Duodenal mucosa (tissue), 2 donors: ENCODE results near the gene SPDYE5.
"Not testable (repeated sequence)": the region's sequence is repeated elsewhere in the genome, so short reads cannot be mapped to it uniquely, and the experiment has no call there.

Source experiments
- H3K27ac ChIP-seq: one replicate; pipeline ENCODE4 v1.7.0; 2013; ENCODE audit warnings: low read depth, low read length
- H3K27me3 ChIP-seq, 2 donors: one replicate each; pipeline ENCODE4 v1.7.0; 2013; ENCODE audit warnings: low read length in 2 of 2, control low read depth in 1 of 2; ENCODE audit not compliant: insufficient read depth in 2 of 2, control insufficient read depth in 1 of 2
- H3K36me3 ChIP-seq, 2 donors: one replicate each; pipeline ENCODE4 v1.7.0; 2013; ENCODE audit warnings: low read length in 2 of 2, control low read depth in 1 of 2; ENCODE audit not compliant: insufficient read depth in 2 of 2, control insufficient read depth in 1 of 2
- H3K4me1 ChIP-seq, 2 donors: one replicate each; pipeline ENCODE4 v1.7.0; 2013; ENCODE audit warnings: low read length in 2 of 2, control low read depth in 1 of 2; ENCODE audit not compliant: insufficient read depth in 2 of 2, control insufficient read depth in 1 of 2
- H3K4me3 ChIP-seq, 2 donors: one replicate each; pipeline ENCODE4 v1.7.0; 2013; ENCODE audit warnings: low read length in 2 of 2, low read depth in 1 of 2
- H3K9ac ChIP-seq, 2 donors: one replicate each; pipeline ENCODE4 v1.7.0; 2013; ENCODE audit warnings: low read length in 2 of 2, low read depth in 1 of 2
- H3K9me3 ChIP-seq, 2 donors: one replicate each; pipeline ENCODE4 v1.7.0; 2013; ENCODE audit warnings: low read length in 2 of 2, control low read depth in 1 of 2; ENCODE audit not compliant: control insufficient read depth in 1 of 2

Gene SPDYE5

DNA sequence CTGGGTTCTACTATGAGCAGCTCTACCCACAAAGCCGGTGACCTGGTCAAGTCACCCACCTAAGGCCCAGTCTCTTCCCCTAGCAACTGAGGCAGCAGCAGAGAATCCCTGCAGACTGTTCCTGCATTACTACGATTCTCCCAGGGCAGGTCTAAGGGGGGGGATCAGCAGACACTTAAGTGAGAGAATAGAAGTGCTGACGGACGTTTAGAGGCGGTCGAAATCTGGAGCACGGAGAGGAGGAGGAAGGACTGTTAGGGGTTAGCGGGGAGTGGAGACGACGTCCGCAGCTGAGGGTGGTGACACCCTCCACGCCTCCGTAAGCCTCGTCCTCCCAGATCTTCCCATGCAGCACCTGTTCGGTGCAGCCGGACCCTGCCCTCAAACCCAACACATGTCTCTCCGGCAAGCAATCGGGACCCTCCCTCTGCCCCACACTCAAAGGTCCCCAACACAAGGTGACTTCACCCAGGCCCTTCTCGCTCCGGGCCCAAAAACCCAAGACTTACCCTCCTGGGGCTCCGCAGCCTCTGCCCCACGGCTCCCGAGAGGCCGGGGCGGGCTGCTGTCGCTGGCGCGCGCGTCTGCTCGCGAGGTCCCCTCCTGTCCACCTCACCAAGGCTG lies 6.7 kb upstream of the SPDYE5 start:
- H3K27me3 ChIP-seq, H3K4me1 ChIP-seq, H3K27ac ChIP-seq, H3K36me3 ChIP-seq, H3K9me3 ChIP-seq: not testable (repeated sequence)
- Histone ChIP-seq H3K4me3 (peak overlapping the region; percentile 47 to 78), H3K9ac (peak overlapping the region; percentile 38 to 48)

DNA sequence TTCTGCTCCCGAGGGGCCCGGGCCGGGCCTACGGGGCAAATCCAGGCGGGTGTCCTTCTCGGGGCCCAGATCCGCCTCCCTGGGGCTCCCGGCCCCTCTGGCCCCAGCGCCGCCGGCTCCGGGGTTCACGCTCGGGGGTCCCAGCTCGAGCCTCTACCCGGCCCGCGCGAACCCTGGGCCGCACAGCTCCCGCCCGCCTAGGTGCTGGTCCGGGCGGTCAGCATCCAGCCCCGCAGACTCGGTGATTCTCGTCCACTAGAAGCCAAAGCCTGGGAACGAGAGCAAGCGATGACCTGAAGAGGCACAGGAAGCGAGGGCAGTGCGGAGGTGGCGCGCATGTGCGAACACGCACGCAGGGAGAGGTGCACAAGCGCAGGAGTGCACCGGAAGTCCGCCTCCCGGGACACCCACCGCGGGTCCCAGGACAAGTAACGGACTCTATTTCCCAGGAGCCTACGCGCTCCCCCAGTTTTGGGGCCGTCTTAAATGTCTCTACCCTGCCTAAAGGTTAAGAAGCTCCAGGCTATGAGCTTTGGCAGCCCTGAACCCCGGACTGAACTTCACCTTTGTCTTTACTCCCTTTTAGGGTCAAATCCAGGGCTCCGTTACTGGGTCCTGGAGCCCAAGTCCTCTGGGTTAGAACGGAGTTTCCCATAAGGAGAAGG lies 6.0 kb upstream of the SPDYE5 start, which contains the start of gene POM121C:
Gene POM121C, minus strand, starts transcription at position 321 of the 665 bp plus-strand sequence. CDS start 44,803 bp downstream, outside the sequence.
- H3K4me1 ChIP-seq, H3K27me3 ChIP-seq, H3K27ac ChIP-seq, H3K36me3 ChIP-seq, H3K9me3 ChIP-seq: not testable (repeated sequence)
- peak within 1 kb of the TSS; percentile 60 to 78 for H3K4me3 ChIP-seq
- peak within 1 kb of the TSS; percentile 48 to 54 for H3K9ac ChIP-seq

DNA sequence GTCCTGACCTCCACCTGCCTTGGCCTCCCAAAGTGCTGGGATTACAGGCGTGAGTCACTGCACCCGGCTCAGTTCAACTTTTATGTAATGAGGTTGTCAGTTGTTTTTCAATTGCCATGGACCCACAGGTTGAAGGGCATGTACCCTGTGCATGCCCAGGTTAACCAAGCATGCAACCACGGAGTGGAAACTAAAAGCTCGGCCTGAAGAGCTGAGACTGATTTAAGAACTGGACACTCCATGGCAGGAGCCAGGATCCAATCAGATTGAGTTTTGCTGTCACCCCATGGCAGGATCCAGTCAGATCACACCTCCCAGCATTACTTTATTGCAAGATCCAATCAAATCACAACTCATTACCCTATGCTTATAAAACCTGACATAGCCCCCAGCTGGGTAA lies 16.9 kb downstream of the SPDYE5 start:
- not testable (repeated sequence) for H3K4me3 ChIP-seq, H3K36me3 ChIP-seq, H3K27ac ChIP-seq, H3K27me3 ChIP-seq, H3K9me3 ChIP-seq, H3K4me1 ChIP-seq, H3K9ac ChIP-seq

DNA sequence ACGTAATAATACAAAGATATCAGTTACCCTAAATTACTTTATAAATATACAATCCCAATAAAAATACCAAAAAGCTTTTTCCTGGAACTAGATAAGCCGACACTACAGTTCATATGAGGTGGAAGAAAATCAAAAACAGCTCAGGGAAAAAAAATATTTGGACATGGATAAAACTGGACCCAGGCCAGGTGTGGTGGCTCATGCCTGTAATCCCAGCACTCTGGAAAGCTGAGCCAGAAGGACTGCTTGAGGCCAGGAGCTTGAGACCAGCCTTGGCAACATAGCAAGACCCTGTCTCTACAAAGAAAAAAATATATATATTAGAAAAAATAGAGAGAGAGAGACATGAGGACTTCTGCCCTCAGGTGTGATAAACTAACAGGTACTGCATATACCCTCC lies 26.7 kb downstream of the SPDYE5 start:
- H3K27me3 ChIP-seq, H3K4me1 ChIP-seq, H3K9ac ChIP-seq, H3K9me3 ChIP-seq, H3K4me3 ChIP-seq, H3K27ac ChIP-seq: not testable (repeated sequence)
- peaks cover 3 to 12% of the 10 kb centered on the region in 2 donors for H3K36me3 ChIP-seq

DNA sequence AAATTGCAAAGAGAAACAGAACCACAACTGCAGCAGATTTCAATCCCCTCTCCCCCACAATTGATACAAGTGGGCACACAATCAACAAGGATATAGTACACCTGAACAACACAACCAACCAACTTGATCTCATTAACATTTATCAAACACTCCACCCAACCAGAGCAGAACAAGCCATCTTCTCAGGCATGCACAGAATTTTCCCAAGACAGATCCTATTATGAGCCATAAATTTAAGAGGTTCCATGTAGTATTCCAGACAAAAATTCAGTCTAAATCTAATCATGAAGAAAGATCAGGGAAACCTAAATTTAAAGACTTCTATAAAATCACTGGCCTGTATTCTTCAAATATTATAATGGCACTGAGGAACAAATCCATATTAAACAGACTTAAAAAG lies 29.6 kb downstream of the SPDYE5 start:
- H3K27ac ChIP-seq, H3K9ac ChIP-seq, H3K9me3 ChIP-seq, H3K4me3 ChIP-seq, H3K4me1 ChIP-seq, H3K27me3 ChIP-seq: not testable (repeated sequence)
- peaks cover 3 to 21% of the 10 kb centered on the region in 2 donors for H3K36me3 ChIP-seq

DNA sequence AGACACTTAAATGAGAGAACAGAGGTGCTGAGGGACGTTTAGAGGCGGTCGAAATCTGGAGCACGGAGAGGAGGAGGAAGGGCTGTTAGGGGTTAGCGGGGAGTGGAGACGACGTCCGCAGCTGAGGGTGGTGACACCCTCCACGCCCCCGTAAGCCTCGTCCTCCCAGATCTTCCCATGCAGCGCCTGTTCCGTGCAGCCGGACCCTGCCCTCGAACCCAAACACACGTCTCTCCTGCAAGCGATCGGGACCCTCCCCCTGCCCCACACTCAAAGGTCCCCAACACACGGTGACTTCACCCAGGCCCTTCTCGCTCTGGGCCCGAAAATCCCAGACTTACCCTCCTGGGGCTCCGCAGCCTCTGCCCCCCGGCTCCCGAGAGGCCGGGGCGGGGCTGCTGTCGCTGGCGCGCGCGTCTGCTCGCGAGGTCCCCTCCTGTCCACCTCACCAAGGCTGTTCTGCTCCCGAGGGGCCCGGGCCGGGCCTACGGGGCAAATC lies 35.2 kb downstream of the SPDYE5 start:
- Histone ChIP-seq H3K9ac (peak overlapping the region; percentile 64 to 81), H3K36me3 (peaks cover 3 to 16% of the 10 kb centered on the region in 2 donors), H3K4me1 (peaks cover 0 to 14% of the 10 kb centered on the region in 2 donors), H3K27ac (peak overlapping the region; percentile 85), H3K4me3 (peak overlapping the region; percentile 77 to 89)
- H3K27me3 ChIP-seq, H3K9me3 ChIP-seq: not testable (repeated sequence)

DNA sequence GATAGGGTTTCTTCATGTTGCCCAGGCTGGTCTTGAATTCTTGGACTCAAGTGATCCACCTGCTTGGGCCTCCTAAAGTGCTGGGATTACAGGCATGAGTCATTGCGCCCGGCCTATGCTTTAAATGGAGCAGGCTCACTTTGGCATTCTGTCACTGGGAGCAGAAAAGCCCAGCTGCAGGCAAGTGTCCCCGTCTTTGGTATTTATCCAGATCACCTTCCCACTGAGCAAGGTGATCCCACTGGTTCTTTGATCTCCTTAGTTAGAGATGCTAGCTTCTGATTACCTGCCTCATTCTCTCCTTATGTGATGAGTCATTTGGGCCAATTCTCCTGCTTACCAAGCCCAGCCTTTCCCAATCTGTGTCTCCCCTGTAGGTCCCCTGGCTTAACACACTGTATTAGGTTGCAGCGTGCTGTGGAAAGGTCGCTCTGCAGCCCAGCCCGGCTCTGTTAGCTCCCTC lies 39.3 kb downstream of the SPDYE5 start:
- H3K36me3 ChIP-seq: peaks cover 0 to 4% of the 10 kb centered on the region in 2 donors
- H3K27ac ChIP-seq: no peak overlapping the region
- peaks cover 0 to 9% of the 10 kb centered on the region in 2 donors for H3K4me1 ChIP-seq
- no peak overlapping the region for H3K4me3 ChIP-seq
- no peaks in the 10 kb centered on the region for H3K27me3 ChIP-seq
- no peak overlapping the region for H3K9ac ChIP-seq
- H3K9me3 ChIP-seq: no peaks in the 10 kb centered on the region

DNA sequence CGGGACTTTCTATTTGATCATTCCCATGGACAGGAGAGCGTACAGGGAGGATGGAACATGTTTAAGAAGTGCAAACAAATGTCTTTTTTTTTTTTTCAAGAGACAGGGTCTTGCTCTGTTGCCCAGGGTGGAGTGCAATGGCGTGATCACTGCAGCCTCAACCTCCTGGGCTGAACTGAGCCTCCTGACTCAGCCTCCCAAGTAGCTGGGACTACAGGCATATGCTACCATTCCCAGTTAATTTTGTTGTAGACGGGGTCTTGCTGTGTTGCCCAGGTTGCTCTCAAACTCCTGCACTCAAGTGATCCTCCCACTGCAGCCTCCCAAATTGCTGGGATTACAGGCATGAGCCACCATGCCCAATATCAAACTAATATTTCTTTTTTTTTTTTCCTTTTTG lies 40.5 kb downstream of the SPDYE5 start:
- H3K27me3 ChIP-seq: no peaks in the 10 kb centered on the region
- no peak overlapping the region for H3K4me3 ChIP-seq
- H3K9me3 ChIP-seq: no peaks in the 10 kb centered on the region
- peaks cover 0 to 12% of the 10 kb centered on the region in 2 donors for H3K36me3 ChIP-seq
- no peaks in the 10 kb centered on the region for H3K4me1 ChIP-seq
- H3K9ac ChIP-seq: no peak overlapping the region
- no peak overlapping the region for H3K27ac ChIP-seq

DNA sequence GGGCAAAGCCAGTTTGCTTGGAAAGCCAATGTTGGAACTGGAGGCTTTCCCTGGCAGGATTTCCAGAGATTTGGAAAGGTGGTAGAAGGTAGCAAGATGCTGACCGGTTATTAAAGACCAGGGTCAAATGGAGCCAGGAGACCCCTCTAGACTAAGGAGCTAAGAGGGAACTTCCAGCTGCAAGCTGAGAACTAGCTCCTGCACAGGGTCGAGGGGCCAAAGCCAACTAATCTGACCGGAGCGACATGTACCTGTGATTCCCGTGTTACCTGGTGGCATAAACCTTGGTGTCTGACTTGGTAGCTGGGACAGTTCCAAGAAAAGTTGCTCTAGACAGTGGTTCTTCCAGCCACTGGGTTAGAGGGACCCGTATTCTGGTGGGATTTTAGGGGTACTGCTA lies 41.8 kb downstream of the SPDYE5 start:
- Histone ChIP-seq H3K4me3 (no peak overlapping the region), H3K27ac (no peak overlapping the region), H3K4me1 (no peaks in the 10 kb centered on the region)

DNA sequence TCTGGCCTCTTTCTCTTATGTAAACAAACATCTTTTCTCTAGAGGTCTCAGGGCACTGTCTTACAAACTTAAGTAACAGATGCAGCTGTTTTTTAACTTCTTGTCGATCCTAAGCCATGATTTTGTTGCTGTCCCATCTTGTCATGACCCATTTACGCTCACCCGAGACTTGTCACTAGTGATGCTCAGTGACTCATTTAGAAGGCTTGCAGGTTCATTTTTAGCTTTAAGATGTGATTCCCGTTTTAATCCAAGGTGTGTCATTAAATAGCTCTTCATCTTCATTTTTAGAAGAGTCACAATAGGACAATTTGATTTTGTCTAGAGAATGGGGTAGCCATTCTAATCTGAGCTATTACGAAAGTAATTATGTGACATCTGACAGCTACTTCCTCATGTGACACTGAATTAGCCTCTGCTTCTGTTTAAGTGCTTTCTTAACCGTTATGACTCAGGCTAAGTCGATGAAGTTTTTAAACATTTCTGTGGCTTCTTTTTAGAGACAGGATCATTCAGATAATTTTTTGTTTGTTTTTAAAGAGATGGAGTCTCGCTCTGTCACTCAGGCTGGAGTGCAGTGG lies 42.7 kb downstream of the SPDYE5 start:
- H3K27ac ChIP-seq: no peak overlapping the region
- no peaks in the 10 kb centered on the region for H3K9me3 ChIP-seq
- no peak overlapping the region for H3K4me3 ChIP-seq
- no peaks in the 10 kb centered on the region for H3K4me1 ChIP-seq
- peaks cover 3 to 16% of the 10 kb centered on the region in 2 donors for H3K36me3 ChIP-seq
- H3K27me3 ChIP-seq: no peaks in the 10 kb centered on the region
- H3K9ac ChIP-seq: no peak overlapping the region

More for the DNA sequence above, 41.8 kb downstream of the SPDYE5 start:
- peaks cover 1 to 16% of the 10 kb centered on the region in 2 donors for H3K36me3 ChIP-seq
- H3K27me3 ChIP-seq: no peaks in the 10 kb centered on the region
- H3K9ac ChIP-seq: no peak overlapping the region
- H3K9me3 ChIP-seq: no peaks in the 10 kb centered on the region
